ENCODE results near the gene NUDT2. TPM values are rescaled to one million over a fixed set of nuclear protein-coding genes. Genes with fewer than 3 reads are reported as not detected.

The NUDT2 gene
- total RNA-seq, 1 experiment from 2014 or later = 14.4 TPM

- intact Hi-C loops (cut with micrococcal nuclease; ENCODE audit: unreplicated experiment) = no loop called here
- TF ChIP-seq CTCF (IDR thresholded peaks at IDR 0.05; ENCODE audit: insufficient read depth in 1 of 2, low read depth in 1 of 2, low read length in 1 of 2, severe bottlenecking in 1 of 2, unreplicated experiment in 1 of 2) = no peak
- no peaks in the 10 kb centered on the region for H3K27me3 ChIP-seq (replicated peaks; ENCODE audit: control insufficient read depth, insufficient read depth, low read length)
- no peaks in the 10 kb centered on the region; the same call in 1 of the 2 replicates for H3K4me1 ChIP-seq
- CTCF ChIA-PET = no interaction called here
- no peak for DNase-seq
- H3K36me3 ChIP-seq (ENCODE audit: control insufficient read depth, insufficient read depth, low read length) = no peaks in the 10 kb centered on the region
- Mint-ChIP-seq H3K27ac (ENCODE audit: unreplicated experiment) (no peak overlapping the region), H3K27me3 (ENCODE audit: insufficient read depth, unreplicated experiment) (peaks cover 6% of the 10 kb centered on the region), H3K4me3 (ENCODE audit: unreplicated experiment) (no peak overlapping the region), H3K9me3 (ENCODE audit: unreplicated experiment) (no peaks in the 10 kb centered on the region), H3K36me3 (ENCODE audit: insufficient read depth, unreplicated experiment) (no peaks in the 10 kb centered on the region), H3K4me1 (ENCODE audit: low read depth, unreplicated experiment) (peaks cover 13% of the 10 kb centered on the region)
- H3K4me3 ChIP-seq (ENCODE audit: low read depth, low read length) = no peak overlapping the region
- BruUV-seq (replicated peaks) = no TSS peak
- POLR2A ChIA-PET = no interaction called here
- H3K9me3 ChIP-seq = no peaks in the 10 kb centered on the region
Observed at GRCh38 chr9:34387239-34387638, 57.9 kb downstream of the NUDT2 start.

- no peak overlapping the region for H3K27ac Mint-ChIP-seq (ENCODE audit: unreplicated experiment)
- DNase-seq = peak in 1 of 2 experiments; percentile 5
- Histone ChIP-seq H3K27me3 (replicated peaks; ENCODE audit: control insufficient read depth, insufficient read depth, low read length) (no peaks in the 10 kb centered on the region), H3K36me3 (ENCODE audit: control insufficient read depth, insufficient read depth, low read length) (no peaks in the 10 kb centered on the region), H3K4me3 (ENCODE audit: low read depth, low read length) (no peak overlapping the region), H3K4me1 (no peaks in the 10 kb centered on the region), H3K9me3 (no peaks in the 10 kb centered on the region)
- H3K4me3 Mint-ChIP-seq (ENCODE audit: unreplicated experiment) = no peak overlapping the region
- no TSS peak for BruUV-seq (replicated peaks)
- TF ChIP-seq CTCF (IDR thresholded peaks at IDR 0.05; ENCODE audit: insufficient read depth in 1 of 2, low read depth in 1 of 2, low read length in 1 of 2, severe bottlenecking in 1 of 2, unreplicated experiment in 1 of 2) = no peak
- no peaks in the 10 kb centered on the region for H3K4me1 Mint-ChIP-seq (ENCODE audit: low read depth, unreplicated experiment)
- ChIA-PET CTCF (interaction anchor here (0.6 kb wide), 1 partner anchor 124 kb away, joined by 3 read pairs; no protein-coding TSS in a partner anchor), POLR2A (no interaction called here)
- intact Hi-C loops (cut with micrococcal nuclease; ENCODE audit: unreplicated experiment) = no loop called here
- no peaks in the 10 kb centered on the region for H3K9me3 Mint-ChIP-seq (ENCODE audit: unreplicated experiment)
- H3K36me3 Mint-ChIP-seq (ENCODE audit: insufficient read depth, unreplicated experiment) = no peaks in the 10 kb centered on the region
- peaks cover 6% of the 10 kb centered on the region for H3K27me3 Mint-ChIP-seq (ENCODE audit: insufficient read depth, unreplicated experiment)
Observed at GRCh38 chr9:34392511-34392910, 63.1 kb downstream of the NUDT2 start.

Other genes starting within 250 kb of the NUDT2 start
- 33.0 and 34.1 TPM in 2 replicates for gene DCAF12, start 202.9 kb upstream of the NUDT2 start, total RNA-seq (2022)
- gene UBAP1, start 150.5 kb upstream of the NUDT2 start, total RNA-seq (2022) = 32.5 and 33.2 TPM in 2 replicates
- 3.9 and 4.4 TPM in 2 replicates for gene KIF24, start 301 bp upstream of the NUDT2 start, total RNA-seq (2022)
- 33.4 and 37.3 TPM in 2 replicates for gene MYORG, start 47.3 kb downstream of the NUDT2 start, total RNA-seq (2022)
- gene FAM219A, start 129.0 kb downstream of the NUDT2 start, total RNA-seq (2022) = 13.4 and 14.7 TPM in 2 replicates
- gene DNAI1, start 129.2 kb downstream of the NUDT2 start, total RNA-seq (2022) = 0.52 and 0.67 TPM in 2 replicates
- gene ENHO, start 193.4 kb downstream of the NUDT2 start, total RNA-seq (2022) = 1.00 and 2.1 TPM in 2 replicates